T-helper 2 cell treated with Interferon-gamma antibody and Interleukin-4, amounts not matched to agents 100 ng/mL and 5 ng/mL, for 36 hours (primary cell): ENCODE data around the gene DHFR2. TPM values are rescaled to one million over a fixed set of nuclear protein-coding genes. Genes with fewer than 3 reads are reported as not detected.
"Not testable (repeated sequence)": the region's sequence is repeated elsewhere in the genome, so short reads cannot be mapped to it uniquely, and the experiment has no call there.

ENCODE experiments used
- intact Hi-C: fragments of 100-400 bp; cut with micrococcal nuclease; formaldehyde crosslinking; loops from one replicate; pipeline ENCODE4 v1.15.1; 2023
- total RNA-seq: library from RNA; stranded (reverse); gene quantifications from 2 replicates; pipeline ENCODE4 v1.2.3, GENCODE V29; 2022

DHFR2 gene
- 8.9 and 10.7 TPM in 2 replicates for total RNA-seq

GRCh38 chr3:94062513-94063404, at the start of gene DHFR2, which contains the start of gene NSUN3:
Gene DHFR2, minus strand, starts transcription at chr3:94062916. Its CDS starts 1,405 bp downstream, at chr3:94061511.
Gene NSUN3, plus strand, starts transcription at chr3:94063061. Its CDS starts 66 bp downstream, at chr3:94063127.
- intact Hi-C loops = loop anchor here (1.0 kb wide), 3 partner anchors 50 to 82 kb away; partner anchors contain the start of gene ARL13B

DNA sequence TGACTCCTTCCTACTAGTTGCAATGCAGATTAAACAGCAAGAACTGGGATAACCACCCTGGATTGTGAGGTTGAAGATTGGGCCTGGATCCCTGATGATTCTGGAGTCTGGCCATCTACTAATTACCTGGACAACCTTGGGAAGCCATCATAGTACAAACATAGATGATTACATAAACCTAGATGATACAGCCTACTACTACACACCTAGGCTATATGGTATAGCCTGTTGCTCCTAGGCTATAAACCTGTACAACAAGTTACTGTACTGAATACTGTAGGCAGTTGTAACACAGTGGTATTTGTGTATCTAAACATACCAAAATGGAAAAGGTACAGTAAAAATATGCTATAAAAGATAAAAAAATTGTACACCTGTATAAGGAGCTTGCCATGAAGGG, 48.1 kb upstream of the DHFR2 start:
- intact Hi-C loops = no loop called here

- intact Hi-C loops = not testable (repeated sequence)
Measured at GRCh38 chr3:94110232-94110631, 47.5 kb upstream of the DHFR2 start.

GRCh38 chr3:94106268-94106667, 43.6 kb upstream of the DHFR2 start:
- intact Hi-C loops = no loop called here

DNA sequence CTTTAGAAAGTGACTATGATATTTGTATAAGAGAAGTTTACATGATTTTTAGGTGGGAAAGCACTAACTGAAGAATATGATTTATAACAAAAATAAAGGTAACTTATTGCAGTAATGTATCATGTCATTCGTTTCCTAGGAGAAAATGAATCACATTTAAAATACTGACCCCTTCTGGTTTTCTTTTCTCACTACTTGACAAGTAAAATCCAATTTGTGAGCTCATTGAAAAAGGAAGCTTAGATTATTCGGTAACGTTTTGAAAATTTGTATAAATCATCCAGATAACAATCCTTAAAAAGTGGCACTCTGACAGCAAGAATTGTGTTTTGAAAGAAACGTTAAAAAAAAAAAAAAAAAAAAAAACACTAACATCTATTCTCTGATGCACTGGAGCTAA, 39.1 kb upstream of the DHFR2 start:
- intact Hi-C loops = loop anchor here (1.0 kb wide), 1 partner anchor 98 kb away; no protein-coding TSS in a partner anchor

- intact Hi-C loops = no loop called here
Measured at GRCh38 chr3:94099311-94099710, 36.6 kb upstream of the DHFR2 start.

DNA sequence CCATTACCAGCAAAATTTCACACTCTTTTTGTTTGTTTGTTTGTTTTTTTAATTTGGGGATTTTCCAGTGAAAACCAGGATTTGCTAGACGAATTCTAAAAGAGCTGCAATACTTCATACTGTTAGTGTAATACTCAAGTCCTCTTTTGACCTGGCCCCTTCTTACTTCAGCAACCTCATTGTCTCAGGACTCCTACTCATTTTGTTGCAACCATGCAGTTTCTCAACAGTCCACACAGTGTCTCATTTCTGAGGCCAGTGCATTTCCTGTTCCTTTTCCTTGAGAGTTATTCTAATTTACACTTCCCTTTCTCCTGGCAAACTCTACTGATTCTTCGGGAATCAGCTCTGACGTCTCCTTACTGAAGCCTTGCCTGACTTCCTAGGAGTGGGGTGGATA, 35.7 kb upstream of the DHFR2 start:
- intact Hi-C loops = no loop called here

DNA sequence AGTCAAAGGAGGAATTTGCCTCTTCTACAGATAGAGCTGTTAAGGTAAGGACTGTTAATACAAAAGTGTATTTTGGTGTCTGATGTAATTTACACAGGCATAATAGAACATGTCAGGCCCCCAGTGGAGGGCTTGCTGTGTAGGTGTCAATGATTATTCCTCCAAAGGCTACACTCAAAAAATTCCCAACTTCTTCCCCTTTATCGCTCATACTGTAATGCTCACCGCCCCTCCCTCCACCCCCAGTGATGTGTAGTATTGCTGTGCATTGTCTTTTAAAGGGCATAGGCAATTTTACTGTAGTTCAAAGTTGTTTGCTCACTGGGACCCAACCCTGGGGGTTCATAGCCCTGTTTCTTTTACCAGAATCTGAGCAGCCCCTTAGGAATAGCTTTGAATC, 32.4 kb upstream of the DHFR2 start:
- intact Hi-C loops = no loop called here

- intact Hi-C loops = no loop called here
Measured at GRCh38 chr3:94093151-94093550, 30.4 kb upstream of the DHFR2 start.

- intact Hi-C loops = no loop called here
Measured at GRCh38 chr3:94092086-94092485, 29.4 kb upstream of the DHFR2 start.

GRCh38 chr3:94089126-94089525, 26.4 kb upstream of the DHFR2 start:
- intact Hi-C loops = no loop called here

GRCh38 chr3:94083261-94083660, 20.5 kb upstream of the DHFR2 start:
- intact Hi-C loops = no loop called here

DNA sequence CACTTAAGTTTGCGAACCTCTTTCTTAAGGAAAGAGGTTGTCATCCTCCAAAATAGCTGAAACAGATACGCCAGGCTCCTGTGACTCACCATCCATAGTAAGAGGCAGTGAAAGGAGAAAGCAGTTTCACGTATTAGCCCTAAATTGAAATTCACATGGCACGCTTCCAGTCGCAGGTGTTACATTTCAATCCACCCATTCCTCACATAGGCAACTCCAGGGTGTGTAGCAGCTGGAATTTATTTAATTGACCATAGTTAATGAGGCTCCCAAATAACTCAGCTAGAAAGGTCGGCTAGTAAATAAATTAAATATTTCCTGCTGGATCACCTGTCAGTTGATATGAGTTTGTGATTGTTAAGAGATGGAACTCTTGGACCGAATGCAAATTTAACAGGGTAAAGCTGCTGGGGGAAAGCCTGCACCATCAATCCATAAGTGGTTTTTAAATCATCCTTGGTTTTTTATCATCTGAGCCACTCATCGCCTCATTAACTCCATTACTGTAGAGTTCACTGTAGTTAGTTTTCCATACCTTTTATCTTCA, 19.7 kb upstream of the DHFR2 start:
- intact Hi-C loops = no loop called here

DNA sequence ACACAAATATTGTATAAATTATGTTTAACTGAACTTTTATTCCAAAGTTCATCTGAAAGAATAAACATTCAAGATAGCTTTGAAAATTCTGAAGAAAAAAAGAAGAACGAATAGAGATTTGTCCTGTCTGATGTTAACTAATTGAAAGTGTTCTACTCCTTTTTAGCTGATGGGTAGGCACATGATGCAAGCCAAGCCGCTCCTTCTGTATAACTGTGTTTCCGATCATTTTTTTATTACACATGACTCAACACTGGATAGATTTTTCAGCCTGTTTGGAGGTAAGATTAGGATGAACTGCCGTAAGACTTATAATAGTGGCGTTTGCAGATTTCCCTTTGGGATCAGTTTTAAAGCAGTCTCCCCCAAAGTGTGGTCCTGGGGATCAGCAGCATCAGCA, 19.2 kb upstream of the DHFR2 start:
- intact Hi-C loops = no loop called here

- intact Hi-C loops = not testable (repeated sequence)
Measured at GRCh38 chr3:94080552-94080951, 17.8 kb upstream of the DHFR2 start.

DNA sequence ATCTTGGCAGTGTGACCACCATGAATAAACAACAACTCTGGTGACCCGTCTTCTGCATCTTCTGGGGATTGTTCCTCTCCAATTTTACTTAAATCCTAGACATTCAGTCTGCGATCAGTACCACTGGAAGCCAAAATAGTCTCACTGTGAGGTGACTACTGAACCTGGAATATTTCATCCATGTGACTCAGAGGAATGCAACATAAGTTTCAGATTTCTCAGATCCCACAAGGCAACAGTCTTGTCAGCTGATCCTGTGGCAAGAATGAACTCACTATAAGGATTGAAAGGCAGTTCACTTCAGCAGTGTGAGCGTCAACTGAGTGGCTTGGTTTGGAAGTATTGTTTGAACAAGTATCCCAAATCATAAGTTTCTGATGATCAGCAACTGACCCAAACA, 13.3 kb upstream of the DHFR2 start:
- intact Hi-C loops = no loop called here

GRCh38 chr3:94071713-94072284, 9.1 kb upstream of the DHFR2 start:
- intact Hi-C loops = no loop called here

DNA sequence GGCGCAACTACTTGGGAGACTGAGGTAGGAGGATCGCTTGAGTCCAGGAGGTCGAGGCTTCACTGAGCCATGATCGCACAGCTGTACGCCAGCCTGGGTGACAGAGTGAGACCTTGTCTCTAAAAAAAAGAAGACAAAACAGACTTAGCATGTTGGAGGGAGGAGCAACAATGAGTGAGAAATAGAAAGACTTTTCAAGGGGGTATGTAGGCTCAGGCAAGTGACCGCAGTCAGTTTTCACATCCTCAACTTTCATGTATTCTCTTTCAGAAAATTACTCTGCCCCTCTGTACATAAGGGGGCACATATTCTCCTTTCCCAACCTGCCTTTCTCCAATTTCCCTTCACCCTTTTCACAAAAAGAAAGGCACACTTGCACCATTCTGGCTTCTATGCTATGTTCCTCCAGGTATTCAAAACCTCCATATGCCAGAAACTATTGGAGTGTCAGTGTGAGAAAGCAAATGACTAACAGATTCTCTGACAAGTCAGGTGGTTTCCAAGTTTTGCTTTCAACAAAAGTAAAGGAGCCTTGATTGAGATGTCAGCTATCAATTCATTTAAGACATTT, 7.7 kb upstream of the DHFR2 start:
- intact Hi-C loops = no loop called here

DNA sequence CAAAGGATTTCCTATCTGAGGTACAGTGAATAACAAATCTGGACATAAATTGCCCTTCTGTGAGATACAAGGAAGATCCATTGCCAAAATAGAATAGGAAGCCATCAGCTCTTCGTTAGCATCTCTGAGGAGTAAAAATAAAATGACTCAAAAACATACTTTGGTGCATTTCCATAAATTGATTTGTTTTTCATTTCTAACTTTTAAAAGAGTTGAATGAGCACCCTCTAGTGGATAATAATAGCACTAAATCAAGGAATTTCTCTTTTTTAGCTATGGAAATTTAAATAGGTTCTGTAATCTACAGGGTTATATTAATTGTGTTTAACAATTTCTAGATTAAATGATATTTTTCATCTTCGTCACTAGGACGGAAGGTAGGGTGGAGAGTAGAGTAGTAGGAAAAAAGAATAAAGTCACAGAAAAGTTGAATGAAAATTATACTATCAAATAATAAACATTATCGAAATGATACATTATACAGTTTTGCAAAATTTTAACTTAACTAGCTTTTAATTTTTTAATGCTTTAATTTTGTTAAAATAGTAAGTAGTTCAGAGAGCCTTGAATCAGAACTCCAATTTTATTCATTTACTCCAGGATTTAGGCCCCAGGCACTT, 6.6 kb upstream of the DHFR2 start:
- intact Hi-C loops = loop anchor here (1.0 kb wide), 1 partner anchor 65 kb away; no protein-coding TSS in a partner anchor

DNA sequence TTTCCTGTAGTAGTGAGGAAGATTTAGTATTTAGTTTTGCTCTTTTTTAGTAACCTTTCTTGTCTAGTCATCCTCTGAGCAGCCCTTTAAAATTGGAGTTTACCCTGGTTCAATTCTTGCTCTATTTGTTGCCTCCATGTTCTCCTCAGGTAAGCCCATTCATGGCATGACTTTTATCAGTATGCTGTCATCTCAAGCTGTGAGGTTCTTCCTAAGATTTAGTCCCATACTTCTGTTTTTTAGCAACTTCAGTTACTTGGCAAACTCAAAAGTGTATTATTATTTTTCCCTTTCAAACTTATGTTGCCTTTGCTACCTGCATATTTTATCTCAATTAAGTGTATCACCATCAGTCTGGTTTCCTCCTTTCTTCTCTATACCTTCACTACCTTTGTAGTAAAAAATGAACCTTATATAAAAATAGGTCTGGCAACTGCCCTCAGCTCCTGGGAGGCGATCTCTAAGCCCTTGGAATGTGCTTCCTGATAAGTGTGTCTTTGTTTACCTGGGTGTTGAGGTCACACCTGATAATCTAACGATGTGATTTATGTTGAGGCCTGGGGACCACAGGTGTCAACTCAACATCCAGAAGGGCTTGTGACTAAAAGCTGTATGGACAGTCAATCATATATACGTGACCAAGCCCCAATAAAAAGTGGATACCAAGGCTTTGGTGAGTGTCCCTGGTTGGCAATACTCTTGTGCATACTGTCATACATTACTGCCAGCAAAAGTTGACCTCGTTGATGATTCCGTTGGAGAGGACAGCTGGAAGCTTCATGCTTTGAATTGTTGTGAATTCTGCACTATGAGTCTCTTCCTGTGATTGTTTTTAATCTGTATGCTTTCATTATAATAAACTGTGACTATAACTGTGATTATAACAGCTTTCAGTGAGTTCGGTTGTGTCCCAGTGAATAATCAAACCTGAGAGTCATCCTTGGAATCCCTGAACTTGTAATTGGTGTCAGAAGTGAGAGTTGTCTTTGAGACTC, 4.1 kb upstream of the DHFR2 start:
- intact Hi-C loops = no loop called here
